H1 (cell line): ENCODE measurements around the gene IFT27. TPM values are rescaled to one million over a fixed set of nuclear protein-coding genes. Genes with fewer than 3 reads are reported as not detected.

Source experiments
- CTCF ChIA-PET: fragments of 300-600 bp; sonication (Branson Sonifier 250); formaldehyde crosslinking; loops from one replicate; lab custom pipeline; 2021; ENCODE audit not compliant: partially characterized antibody; lab: Charles Lee
- POLR2A ChIA-PET: fragments of 300-600 bp; sonication (Branson Sonifier 250); formaldehyde crosslinking; loops from one replicate; lab custom pipeline; 2021; ENCODE audit warnings: inconsistent platforms; ENCODE audit not compliant: partially characterized antibody; lab: Charles Lee
- DNase-seq, 2 experiments: peaks; one replicate each; pipeline versions ENCODE4 v3.0.0 to v3.0.0-alpha.2; 2010 to 2022; ENCODE audit warnings: low spot score in 2 of 2, low read depth in 1 of 2, mixed read lengths in 1 of 2
- FAIRE-seq: peaks from 2 replicates; lab custom pipeline; 2011; peaks lifted over from hg19 to GRCh38; lab: Jason Lieb, UNC
- H2AFZ ChIP-seq: 2 replicates; pipeline ENCODE4 v1.8.1; 2012; ENCODE audit warnings: low read length, inconsistent platforms
- H2AK5ac ChIP-seq: 2 replicates; pipeline ENCODE4 v1.6.1; 2013; ENCODE audit warnings: low read depth, low read length
- H2BK120ac ChIP-seq: replicated peaks from 2 replicates; pipeline ENCODE3; 2013; ENCODE audit warnings: low read depth, low read length, inconsistent platforms
- H2BK12ac ChIP-seq: 2 replicates; pipeline ENCODE4 v1.6.1; 2013; ENCODE audit warnings: low read depth, low read length
- H2BK15ac ChIP-seq: 2 replicates; pipeline ENCODE4 v1.6.1; 2013; ENCODE audit warnings: low read length
- H2BK20ac ChIP-seq: 2 replicates; pipeline ENCODE4 v1.6.1; 2013; ENCODE audit warnings: low read length
- H2BK5ac ChIP-seq: 2 replicates; pipeline ENCODE4 v1.6.1; 2013; ENCODE audit warnings: low read depth, low read length
- H3K14ac ChIP-seq: 2 replicates; pipeline ENCODE4 v1.6.1; 2013; ENCODE audit warnings: inconsistent platforms; ENCODE audit not compliant: insufficient read length
- H3K18ac ChIP-seq: 2 replicates; pipeline ENCODE4 v1.6.1; 2013; ENCODE audit warnings: low read length; ENCODE audit errors: extremely low read depth
- H3K23ac ChIP-seq: 2 replicates; pipeline ENCODE4 v1.6.1; 2013; ENCODE audit warnings: inconsistent platforms; ENCODE audit not compliant: insufficient read length
- H3K23me2 ChIP-seq: 2 replicates; pipeline ENCODE4 v1.6.1; 2013; ENCODE audit warnings: low read depth, low read length
- H3K27ac ChIP-seq: 2 replicates; pipeline ENCODE4 v1.6.1; 2011; ENCODE audit warnings: low read depth, low read length, inconsistent platforms
- H3K27me3 ChIP-seq, 4 experiments: replicated peaks in 1 of 4; 1 replicate in 1 of 4; 2 replicates in 3 of 4; pipeline versions ENCODE4 v1.6.1 to v1.8.1; 2011 to 2013; ENCODE audit warnings: low read length in 3 of 4, mild to moderate bottlenecking in 3 of 4, inconsistent platforms in 2 of 4, mixed read lengths in 2 of 4, moderate library complexity in 1 of 4; ENCODE audit not compliant: control insufficient read depth in 3 of 4, insufficient read depth in 3 of 4; ENCODE audit errors: extremely low read depth in 1 of 4
- H3K36me3 ChIP-seq, 4 experiments: 2 replicates each; pipeline versions ENCODE4 v1.6.1 to v1.8.1; 2011 to 2013; ENCODE audit warnings: mild to moderate bottlenecking in 4 of 4, low read length in 3 of 4, moderate library complexity in 2 of 4, control low read depth in 1 of 4, inconsistent platforms in 1 of 4; ENCODE audit not compliant: insufficient read depth in 4 of 4, control insufficient read depth in 2 of 4
- H3K4ac ChIP-seq: replicated peaks from 2 replicates; pipeline ENCODE3; 2013; ENCODE audit warnings: low read length, low read depth, mixed read lengths, inconsistent platforms; ENCODE audit not compliant: insufficient read length
- H3K4me1 ChIP-seq, 4 experiments: replicated peaks in 1 of 4; 1 replicate in 1 of 4; 2 replicates in 3 of 4; pipeline versions ENCODE4 v1.6.1 to v1.8.1; 2011 to 2013; ENCODE audit warnings: low read length in 3 of 4, inconsistent platforms in 2 of 4, mixed read lengths in 1 of 4; ENCODE audit not compliant: insufficient read depth in 4 of 4, control insufficient read depth in 3 of 4
- H3K4me2 ChIP-seq, 2 experiments: 2 replicates each; pipeline versions ENCODE4 v1.6.1 to v1.8.1; 2011 to 2013; ENCODE audit warnings: low read depth in 2 of 2, low read length in 2 of 2, control low read depth in 1 of 2, inconsistent platforms in 1 of 2, mild to moderate bottlenecking in 1 of 2; ENCODE audit not compliant: insufficient read depth in 1 of 2
- H3K4me3 ChIP-seq, 4 experiments: fragments of 200-600, 300-600 bp in 1 of 4; sonication (generic), shearing (Covaris generic), sonication (Bioruptor Twin) in 1 of 4; 2 replicates each; pipeline versions ENCODE4 v1.5.1 to v1.8.1; 2011 to 2016; ENCODE audit warnings: low read length in 4 of 4, low read depth in 3 of 4, control low read depth in 2 of 4, inconsistent platforms in 2 of 4, mild to moderate bottlenecking in 2 of 4, mixed read lengths in 1 of 4, moderate library complexity in 1 of 4; ENCODE audit not compliant: insufficient read depth in 2 of 4; ENCODE audit errors: extremely low read depth in 1 of 4
- H3K56ac ChIP-seq: replicated peaks from 2 replicates; pipeline ENCODE3; 2013; ENCODE audit warnings: low read depth, mild to moderate bottlenecking, mixed read lengths, low read length, inconsistent platforms; ENCODE audit not compliant: insufficient read length
- H3K79me1 ChIP-seq: 2 replicates; pipeline ENCODE4 v1.6.1; 2013; ENCODE audit warnings: low read depth, low read length, control low read depth
- H3K79me2 ChIP-seq, 2 experiments: 2 replicates each; pipeline versions ENCODE4 v1.6.1 to v1.8.1; 2012 to 2013; ENCODE audit warnings: low read length in 2 of 2, mild to moderate bottlenecking in 2 of 2, inconsistent platforms in 1 of 2; ENCODE audit not compliant: insufficient read depth in 2 of 2, control insufficient read depth in 1 of 2
- H3K9ac ChIP-seq, 4 experiments: replicated peaks in 1 of 4; 1 replicate in 1 of 4; 2 replicates in 3 of 4; pipeline versions ENCODE4 v1.6.1 to v1.8.1; 2011 to 2013; ENCODE audit warnings: low read depth in 3 of 4, low read length in 3 of 4, control low read depth in 2 of 4, mild to moderate bottlenecking in 2 of 4, moderate library complexity in 2 of 4, inconsistent platforms in 1 of 4; ENCODE audit errors: extremely low read depth in 1 of 4
- H3K9me3 ChIP-seq, 2 experiments: 2 replicates each; pipeline versions ENCODE4 v1.6.1 to v1.8.1; 2012 to 2013; ENCODE audit warnings: mild to moderate bottlenecking in 2 of 2, moderate library complexity in 2 of 2, control low read depth in 1 of 2, inconsistent platforms in 1 of 2, low read depth in 1 of 2, low read length in 1 of 2, mixed read lengths in 1 of 2; ENCODE audit not compliant: insufficient read depth in 2 of 2
- H4K20me1 ChIP-seq, 2 experiments: replicated peaks in 1 of 2; 2 replicates each; pipeline versions ENCODE3 to v1.8.1; 2011 to 2013; ENCODE audit warnings: inconsistent platforms in 2 of 2, low read length in 2 of 2, mild to moderate bottlenecking in 1 of 2; ENCODE audit not compliant: insufficient read depth in 2 of 2, control insufficient read depth in 1 of 2
- H4K5ac ChIP-seq: 2 replicates; pipeline ENCODE4 v1.6.1; 2013; ENCODE audit warnings: low read length, low read depth, mixed read lengths, inconsistent platforms; ENCODE audit not compliant: insufficient read length
- H4K8ac ChIP-seq: 2 replicates; pipeline ENCODE4 v1.8.0; 2013; ENCODE audit warnings: mild to moderate bottlenecking, moderate library complexity, low read length, inconsistent platforms; ENCODE audit not compliant: insufficient read depth; ENCODE audit errors: extremely low read depth
- H4K91ac ChIP-seq: replicated peaks from 2 replicates; pipeline ENCODE3; 2013; ENCODE audit warnings: low read length, mixed read lengths, inconsistent platforms; ENCODE audit not compliant: insufficient read length
- ASH2L ChIP-seq: fragments of 200-600, 300-600 bp; sonication (generic); IDR thresholded peaks from one replicate; pipeline ENCODE4 v1.7.1; 2017; ENCODE audit warnings: low read length
- CBX8 ChIP-seq: fragments of 300-800, 300-1000 bp; sonication (generic); IDR thresholded peaks from 2 replicates; pipeline ENCODE4 v1.7.1; 2016; ENCODE audit warnings: low read depth, low read length, borderline replicate concordance
- CTBP2 ChIP-seq: IDR thresholded peaks from 2 replicates; pipeline ENCODE4 v1.7.0; 2011; ENCODE audit warnings: borderline replicate concordance, mild to moderate bottlenecking, moderate library complexity, mixed read lengths, low read length; ENCODE audit not compliant: insufficient read depth, insufficient read length
- JUN ChIP-seq: IDR thresholded peaks from 2 replicates; pipeline ENCODE4 v1.6.1; 2011; ENCODE audit warnings: low read depth, mild to moderate bottlenecking, improper control_type of control experiment, low read length
- POLR2A ChIP-seq, 2 experiments: IDR thresholded peaks; 1 replicate in 1 of 2; 2 replicates in 1 of 2; pipeline ENCODE4 v1.6.1; 2011; ENCODE audit warnings: low read depth in 2 of 2, low read length in 2 of 2, mild to moderate bottlenecking in 2 of 2; ENCODE audit errors: control extremely low read depth in 1 of 2
- RXRA ChIP-seq: IDR thresholded peaks from 2 replicates; pipeline ENCODE4 v1.6.1; 2011; ENCODE audit warnings: low read depth, mild to moderate bottlenecking, low read length, moderate library complexity; ENCODE audit not compliant: insufficient read depth
- SIX5 ChIP-seq: IDR thresholded peaks from 2 replicates; pipeline ENCODE4 v1.6.1; 2011; ENCODE audit warnings: mild to moderate bottlenecking, low read depth, low read length
- TAF1 ChIP-seq: IDR thresholded peaks from 2 replicates; pipeline ENCODE4 v1.6.1; 2011; ENCODE audit warnings: mild to moderate bottlenecking, low read depth, low read length
- TCF12 ChIP-seq: IDR thresholded peaks from 2 replicates; pipeline ENCODE4 v1.6.1; 2011; ENCODE audit warnings: low read depth, mild to moderate bottlenecking, low read length
- YY1 ChIP-seq: IDR thresholded peaks from 2 replicates; pipeline ENCODE4 v1.6.1; 2011; ENCODE audit warnings: low read depth, mild to moderate bottlenecking, low read length
- WGBS, 2 experiments: shearing (Covaris generic) in 1 of 2; methylation state at CpG; one replicate each; pipeline versions ENCODE4 v1.1.6 to v1.1.7; 2013 to 2015; ENCODE audit warnings: low lambda C conversion rate in 2 of 2, mixed read lengths in 2 of 2, inconsistent platforms in 1 of 2, low coverage in 1 of 2, missing lambda C conversion rate in 1 of 2; ENCODE audit not compliant: insufficient replicate concordance in 2 of 2, insufficient coverage in 1 of 2, insufficient read length in 1 of 2; ENCODE audit errors: extremely low coverage in 1 of 2, missing lambda C conversion rate in 1 of 2; 5-methylcytosine and 5-hydroxymethylcytosine counted together
- polyA plus RNA-seq, 7 experiments: library from polyadenylated mRNA; depleted of rRNA in 3 of 7; stranded (reverse) in 5 of 7; unstranded in 2 of 7; fragments of >200 nt in 5 of 7; fragments of 200-250 nt in 2 of 7; gene quantifications; 1 replicate in 5 of 7; 2 replicates in 1 of 7; 4 replicates in 1 of 7; pipeline versions ENCODE4 v1.2.1 to v1.2.3, GENCODE V29; 2011 to 2013; ENCODE audit warnings: missing spikeins in 2 of 7, mixed read lengths in 2 of 7
- total RNA-seq: library from RNA; stranded (reverse); fragmentation: NEBNext Ultra II Directional; extraction: Animal tissue kit (Norgen Biotek cat#: 25700); gene quantifications from 2 replicates; pipeline ENCODE4 v1.2.1, GENCODE V29; 2021
- TF ChIP-seq, protein P1 (sequence below): IDR thresholded peaks from 2 replicates; pipeline ENCODE4 v1.6.1; 2011; ENCODE audit warnings: low read depth, mild to moderate bottlenecking, low read length; ENCODE audit not compliant: insufficient read depth
- TF ChIP-seq, protein P2 (sequence below): IDR thresholded peaks from 2 replicates; pipeline ENCODE4 v1.6.1; 2012; ENCODE audit warnings: inconsistent platforms

Gene IFT27
- total and polyA plus RNA-seq, 2 of the 8 experiments (the other 6 are each of a cell fraction or from before 2014, with no cell fraction given): 36.4 to 46.2 TPM

DNA sequence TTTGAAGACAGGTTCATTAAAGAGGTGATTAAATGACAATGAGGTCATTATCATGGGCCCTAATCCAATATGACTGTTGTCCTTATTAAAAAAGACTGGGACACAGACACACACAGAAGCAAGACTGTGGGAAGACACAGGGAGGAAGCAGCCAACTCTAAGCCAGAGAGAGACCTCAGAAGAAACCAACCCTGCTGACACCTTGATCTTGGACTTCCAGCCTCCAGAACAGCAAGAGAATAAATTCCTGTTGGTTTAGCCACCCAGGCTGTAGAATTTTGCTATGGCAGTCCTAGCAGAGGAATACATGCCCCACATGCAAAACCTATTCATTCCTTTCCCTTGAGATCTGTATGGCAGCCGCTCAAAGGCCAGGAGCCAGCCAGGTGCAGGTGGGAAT is 36.7 kb downstream of the IFT27 start:
- Histone ChIP-seq H2BK15ac (no peak overlapping the region), H2AFZ (no peak overlapping the region), H3K4me2 (no peak overlapping the region), H3K23ac (no peak overlapping the region), H3K27ac (no peak overlapping the region), H3K56ac (no peak overlapping the region), H3K14ac (no peak overlapping the region), H3K23me2 (no peaks in the 10 kb centered on the region), H3K4me1 (no peaks in the 10 kb centered on the region), H3K36me3 (no peaks in the 10 kb centered on the region)
- no peak for FAIRE-seq
- CTCF ChIA-PET: interaction anchor here (0.6 to 2.6 kb wide), 2 partner anchors 17 to 1156 kb away, joined by 3 to 11 read pairs; no protein-coding TSS in a partner anchor
- TF ChIP-seq YY1 (no peak), POLR2A (IDR thresholded peaks at IDR 0.05; ENCODE audit: control extremely low read depth in 1 of 2, low read depth in 2 of 2, low read length in 2 of 2) (no peak), CTBP2 (no peak), TCF12 (no peak), SIX5 (no peak), JUN (no peak), TAF1 (no peak), CBX8 (no peak), RXRA (no peak), ASH2L (no peak)
- TF ChIP-seq, protein P1, sequence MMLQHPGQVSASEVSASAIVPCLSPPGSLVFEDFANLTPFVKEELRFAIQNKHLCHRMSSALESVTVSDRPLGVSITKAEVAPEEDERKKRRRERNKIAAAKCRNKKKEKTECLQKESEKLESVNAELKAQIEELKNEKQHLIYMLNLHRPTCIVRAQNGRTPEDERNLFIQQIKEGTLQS: no peak
- TF ChIP-seq, protein P2, sequence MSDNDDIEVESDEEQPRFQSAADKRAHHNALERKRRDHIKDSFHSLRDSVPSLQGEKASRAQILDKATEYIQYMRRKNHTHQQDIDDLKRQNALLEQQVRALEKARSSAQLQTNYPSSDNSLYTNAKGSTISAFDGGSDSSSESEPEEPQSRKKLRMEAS: no peak
- TF ChIP-seq, all 59 proteins: peak for 0
- Histone ChIP-seq H2BK5ac (no peak overlapping the region), H3K4me3 (no peak overlapping the region), H4K20me1 (no peaks in the 10 kb centered on the region), H4K8ac (no peak overlapping the region), H4K5ac (no peak overlapping the region), H3K9ac (no peak overlapping the region), H2BK20ac (no peak overlapping the region), H4K91ac (no peak overlapping the region), H2AK5ac (no peak overlapping the region), H3K79me2 (no peaks in the 10 kb centered on the region), H3K9me3 (0 out of 4 replicates have a peak, but pooled peaks cover 0 to 2% of the 10 kb centered on the region in 2 experiments), H3K4ac (no peak overlapping the region), H2BK120ac (no peak overlapping the region), H3K18ac (no peak overlapping the region), H3K79me1 (no peaks in the 10 kb centered on the region), H3K27me3 (peaks cover 0 to 7% (median 1%) of the 10 kb centered on the region in 4 experiments; a peak in 2 of 7 replicates), H2BK12ac (no peak overlapping the region)
- POLR2A ChIA-PET: interaction anchor here (1.3 kb wide), 1 partner anchor 15 kb away, joined by 3 read pairs; no protein-coding TSS in a partner anchor
- WGBS, 2 experiments: 67% methylated on average over 1 of the region's 1 CpG; no CpG with 5 or more reads in 1 of the 2 experiments
- DNase-seq: no peak
